CD4-positive, alpha-beta T cell (primary cell): ENCODE results near the gene FERMT2. TPM values are rescaled to one million over a fixed set of nuclear protein-coding genes. Genes with fewer than 3 reads are reported as not detected.

Experiments
- ATAC-seq: fragments of 200-7000 bp; cut with Tn5 transposase; one replicate; pipeline ENCODE4 v1.10.0; 2022; ENCODE audit warnings: mild to moderate bottlenecking; ENCODE audit not compliant: poor library complexity
- CTCF ChIA-PET: fragments of 350-600 bp; sonication (Branson Sonifier 250); formaldehyde crosslinking; loops from one replicate; lab custom pipeline; 2021; ENCODE audit warnings: antibody characterized with exemption, inconsistent platforms; lab: Charles Lee
- POLR2A ChIA-PET: fragments of 350-600 bp; sonication (Branson Sonifier 250); formaldehyde crosslinking; loops from one replicate; lab custom pipeline; 2021; ENCODE audit warnings: antibody characterized with exemption, inconsistent platforms; lab: Charles Lee
- DNase-seq, 14 experiments: peaks; one replicate each; pipeline ENCODE4 v3.0.0-alpha.2; 2013 to 2020; ENCODE audit warnings: mixed read lengths in 2 of 14
- H3K27ac ChIP-seq, 2 donors: one replicate each; pipeline versions ENCODE4 v1.5.1 to v1.7.0; 2013; ENCODE audit warnings: low read length in 2 of 2, low read depth in 1 of 2, mild to moderate bottlenecking in 1 of 2
- H3K27me3 ChIP-seq, 2 experiments: 1 replicate in 1 of 2; 2 replicates in 1 of 2; pipeline versions ENCODE4 v1.6.1 to v1.7.0; 2013; ENCODE audit warnings: low read length in 2 of 2, control low read depth in 1 of 2, mild to moderate bottlenecking in 1 of 2, moderate library complexity in 1 of 2; ENCODE audit not compliant: insufficient read depth in 2 of 2, control insufficient read depth in 1 of 2
- H3K36me3 ChIP-seq: one replicate; pipeline ENCODE4 v1.6.1; 2013; ENCODE audit warnings: low read length, control low read depth; ENCODE audit not compliant: insufficient read depth
- H3K4me1 ChIP-seq: one replicate; pipeline ENCODE4 v1.6.1; 2013; ENCODE audit warnings: low read length, control low read depth; ENCODE audit not compliant: insufficient read depth
- H3K4me3 ChIP-seq: one replicate; pipeline ENCODE4 v1.5.1; 2013; ENCODE audit warnings: mild to moderate bottlenecking, low read length, moderate library complexity
- H3K9me3 ChIP-seq, 2 experiments: 1 replicate in 1 of 2; 2 replicates in 1 of 2; pipeline versions ENCODE4 v1.6.1 to v1.7.0; 2013; ENCODE audit warnings: low read length in 2 of 2, mild to moderate bottlenecking in 2 of 2, control low read depth in 1 of 2, moderate library complexity in 1 of 2; ENCODE audit not compliant: control insufficient read depth in 1 of 2, insufficient read depth in 1 of 2
- H3K27ac Mint-ChIP-seq: one replicate; pipeline ENCODE4 v1.8.0; 2020; ENCODE audit warnings: mixed read lengths
- H3K27me3 Mint-ChIP-seq: one replicate; pipeline ENCODE4 v1.8.0; 2021; ENCODE audit warnings: mixed read lengths
- H3K36me3 Mint-ChIP-seq: one replicate; pipeline ENCODE4 v1.8.0; 2021; ENCODE audit warnings: low read depth, mixed read lengths
- H3K4me1 Mint-ChIP-seq: one replicate; pipeline ENCODE4 v1.8.0; 2021; ENCODE audit warnings: low read depth, mixed read lengths
- H3K4me3 Mint-ChIP-seq: one replicate; pipeline ENCODE4 v1.8.0; 2020; ENCODE audit warnings: mild to moderate bottlenecking, mixed read lengths
- H3K9me3 Mint-ChIP-seq: one replicate; pipeline ENCODE4 v1.8.0; 2020; ENCODE audit warnings: mixed read lengths
- intact Hi-C, 2 experiments: fragments of 100-400 bp; cut with DNase I in 1 of 2; cut with micrococcal nuclease in 1 of 2; formaldehyde crosslinking; loops; one replicate each; pipeline versions ENCODE4 v1.15.1 to v1.9.0; 2023 to 2025; cut with DNase I, micrococcal nuclease
- total RNA-seq, 174 experiments: library from RNA in 2 of 174; stranded (reverse) in 2 of 174; gene quantifications; one replicate each; pipeline ENCODE4 v1.2.3 and lab custom pipeline; 2021 to 2026
- TF ChIP-seq, protein P1 (sequence below): fragments of 200-600 bp; IDR thresholded peaks from one replicate; pipeline ENCODE4 v1.8.0; 2022; ENCODE audit warnings: antibody characterized with exemption, mild to moderate bottlenecking

The FERMT2 gene
- total RNA-seq, 2 experiments from 2014 or later: 0.44 to 0.61 TPM

DNA sequence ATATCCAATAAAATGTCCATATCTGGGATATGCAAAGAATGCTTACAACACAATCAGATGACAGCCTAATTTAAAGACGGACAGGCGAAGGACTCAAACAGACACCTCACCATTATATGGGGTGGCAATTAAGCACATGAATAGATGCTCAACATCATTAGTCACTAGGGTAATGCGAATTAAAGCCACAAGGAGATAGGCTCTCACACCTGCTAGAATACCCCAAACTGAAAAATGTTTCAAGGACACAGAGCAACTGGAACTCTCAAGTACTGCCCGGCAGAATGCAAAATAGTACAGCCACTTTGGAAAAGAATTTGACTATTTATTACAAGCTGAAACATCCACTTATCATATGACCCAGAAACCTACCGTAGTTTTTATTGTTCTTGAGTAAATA lies 42.9 kb downstream of the FERMT2 start:
- ChIA-PET CTCF (no interaction called here), POLR2A (no interaction called here)
- no peaks in the 10 kb centered on the region for H3K27me3 ChIP-seq
- TF ChIP-seq, protein P1, sequence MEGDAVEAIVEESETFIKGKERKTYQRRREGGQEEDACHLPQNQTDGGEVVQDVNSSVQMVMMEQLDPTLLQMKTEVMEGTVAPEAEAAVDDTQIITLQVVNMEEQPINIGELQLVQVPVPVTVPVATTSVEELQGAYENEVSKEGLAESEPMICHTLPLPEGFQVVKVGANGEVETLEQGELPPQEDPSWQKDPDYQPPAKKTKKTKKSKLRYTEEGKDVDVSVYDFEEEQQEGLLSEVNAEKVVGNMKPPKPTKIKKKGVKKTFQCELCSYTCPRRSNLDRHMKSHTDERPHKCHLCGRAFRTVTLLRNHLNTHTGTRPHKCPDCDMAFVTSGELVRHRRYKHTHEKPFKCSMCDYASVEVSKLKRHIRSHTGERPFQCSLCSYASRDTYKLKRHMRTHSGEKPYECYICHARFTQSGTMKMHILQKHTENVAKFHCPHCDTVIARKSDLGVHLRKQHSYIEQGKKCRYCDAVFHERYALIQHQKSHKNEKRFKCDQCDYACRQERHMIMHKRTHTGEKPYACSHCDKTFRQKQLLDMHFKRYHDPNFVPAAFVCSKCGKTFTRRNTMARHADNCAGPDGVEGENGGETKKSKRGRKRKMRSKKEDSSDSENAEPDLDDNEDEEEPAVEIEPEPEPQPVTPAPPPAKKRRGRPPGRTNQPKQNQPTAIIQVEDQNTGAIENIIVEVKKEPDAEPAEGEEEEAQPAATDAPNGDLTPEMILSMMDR: no peak
- H3K4me3 ChIP-seq: no peak overlapping the region
- no peaks in the 10 kb centered on the region for H3K9me3 Mint-ChIP-seq
- no peak for ATAC-seq
- intact Hi-C loops: no loop called here
- H3K4me1 ChIP-seq: no peaks in the 10 kb centered on the region
- H3K4me3 Mint-ChIP-seq: no peak overlapping the region
- no peaks in the 10 kb centered on the region for H3K27me3 Mint-ChIP-seq
- no peak overlapping the region for H3K27ac Mint-ChIP-seq
- H3K9me3 ChIP-seq: no peaks in the 10 kb centered on the region
- no peak overlapping the region for H3K27ac ChIP-seq
- DNase-seq: no peak
- H3K36me3 Mint-ChIP-seq: no peaks in the 10 kb centered on the region
- H3K36me3 ChIP-seq: no peaks in the 10 kb centered on the region
- H3K4me1 Mint-ChIP-seq: no peaks in the 10 kb centered on the region

DNA sequence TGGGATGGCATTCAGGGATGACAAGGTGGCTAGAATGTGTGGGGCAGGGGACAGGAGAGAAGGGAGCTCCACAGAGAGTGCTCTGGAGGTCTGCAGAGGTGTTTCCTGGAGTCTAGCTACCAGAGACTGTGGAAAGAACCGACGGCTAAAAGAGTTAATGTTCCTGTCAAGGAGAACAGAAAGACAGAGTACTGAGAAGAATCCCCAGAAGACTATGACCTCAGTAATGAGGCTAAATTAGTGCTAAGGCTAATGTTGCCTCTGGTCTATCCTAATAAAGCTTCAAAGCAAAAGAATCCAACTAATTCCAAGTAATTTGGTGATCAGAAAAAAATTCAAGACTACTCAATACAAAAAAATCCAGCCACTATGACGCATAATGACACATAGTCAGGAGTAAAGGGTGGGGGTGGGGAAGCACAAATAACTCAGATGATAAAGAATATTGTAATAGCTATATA lies 44.7 kb downstream of the FERMT2 start:
- POLR2A ChIA-PET: interaction anchor here (0.9 kb wide), 1 partner anchor 39 kb away, joined by 3 read pairs; no protein-coding TSS in a partner anchor
- CTCF ChIA-PET: no interaction called here
- Mint-ChIP-seq H3K9me3 (no peaks in the 10 kb centered on the region), H3K36me3 (no peaks in the 10 kb centered on the region), H3K27me3 (no peaks in the 10 kb centered on the region), H3K4me1 (no peaks in the 10 kb centered on the region), H3K27ac (no peak overlapping the region), H3K4me3 (no peak overlapping the region)
- Histone ChIP-seq H3K27me3 (no peaks in the 10 kb centered on the region), H3K36me3 (no peaks in the 10 kb centered on the region), H3K4me1 (no peaks in the 10 kb centered on the region), H3K4me3 (no peak overlapping the region), H3K9me3 (no peaks in the 10 kb centered on the region), H3K27ac (no peak overlapping the region)
- TF ChIP-seq, protein P1: no peak
- DNase-seq: no peak
- intact Hi-C loops: no loop called here
- no peak for ATAC-seq

DNA sequence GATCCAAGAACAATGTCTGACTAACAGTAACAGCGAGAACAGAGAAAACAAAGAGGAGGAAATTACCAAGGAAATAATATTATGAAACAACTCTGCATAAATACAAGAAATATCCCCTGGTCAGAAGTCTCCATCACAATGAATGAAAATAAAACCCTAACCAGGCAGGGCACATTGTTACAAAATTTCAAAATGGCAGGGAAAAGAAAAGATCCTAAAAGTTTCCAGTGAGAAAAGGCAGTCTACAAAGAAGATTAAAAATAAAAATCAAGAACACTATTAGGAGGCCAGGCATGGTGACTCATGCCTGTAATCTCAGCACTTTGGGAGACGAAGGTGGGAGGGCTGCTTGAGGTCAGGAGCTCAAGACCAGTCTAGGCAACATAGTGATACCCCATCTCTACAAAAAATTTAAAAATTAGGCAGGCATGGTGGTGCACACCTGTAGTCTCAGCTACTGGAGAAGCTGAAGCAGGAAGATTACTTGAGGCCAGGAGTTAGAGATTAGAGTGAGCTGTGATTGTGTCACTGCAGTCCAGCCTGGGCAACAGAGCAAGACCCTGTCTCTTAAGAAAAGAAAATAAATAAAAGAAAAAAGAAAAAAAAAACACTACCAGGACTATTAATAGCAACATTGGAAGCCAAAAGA lies 47.8 kb downstream of the FERMT2 start:
- ATAC-seq: no peak
- no peaks in the 10 kb centered on the region for H3K4me1 ChIP-seq
- Mint-ChIP-seq H3K27ac (no peak overlapping the region), H3K4me3 (no peak overlapping the region), H3K9me3 (no peaks in the 10 kb centered on the region), H3K27me3 (no peaks in the 10 kb centered on the region), H3K4me1 (no peaks in the 10 kb centered on the region), H3K36me3 (no peaks in the 10 kb centered on the region)
- no peaks in the 10 kb centered on the region for H3K36me3 ChIP-seq
- ChIA-PET POLR2A (no interaction called here), CTCF (no interaction called here)
- TF ChIP-seq, protein P1: no peak
- H3K9me3 ChIP-seq: no peaks in the 10 kb centered on the region
- no peak overlapping the region for H3K27ac ChIP-seq
- no peak for DNase-seq
- H3K4me3 ChIP-seq: no peak overlapping the region
- intact Hi-C loops: no loop called here
- H3K27me3 ChIP-seq: no peaks in the 10 kb centered on the region
